Fibroblast of skin of abdomen (primary cell): ENCODE results near the gene ZP3.
"Not testable (repeated sequence)": the region's sequence is repeated elsewhere in the genome, so short reads cannot be mapped to it uniquely, and the experiment has no call there.

ENCODE experiments used
- DNase-seq: peaks from one replicate; pipeline ENCODE4 v3.0.0-alpha.2; 2013

Gene ZP3

GRCh38 chr7:76405738-76406137 is 19.0 kb upstream of the ZP3 start:
- no peak for DNase-seq

GRCh38 chr7:76407718-76408117 is 17.0 kb upstream of the ZP3 start:
- no peak for DNase-seq

GRCh38 chr7:76408121-76408560 is 16.6 kb upstream of the ZP3 start:
- no peak for DNase-seq

- no peak for DNase-seq
Observed at GRCh38 chr7:76409537-76409936, 15.2 kb upstream of the ZP3 start, which contains the start of gene SSC4D. TSS of gene SSC4D (minus strand) at chr7:76409697. CDS start at chr7:76404439, 5,258 bp downstream.

GRCh38 chr7:76411626-76412025 is 13.1 kb upstream of the ZP3 start:
- DNase-seq: no peak

- no peak for DNase-seq
Observed at GRCh38 chr7:76412249-76412648, 12.5 kb upstream of the ZP3 start.

- DNase-seq: not testable (repeated sequence)
Observed at GRCh38 chr7:76417654-76418310, 7.0 kb upstream of the ZP3 start.

- peak; percentile 96 for DNase-seq
Observed at GRCh38 chr7:76421097-76421496, 3.7 kb upstream of the ZP3 start.

- DNase-seq: peak; percentile 13
Observed at GRCh38 chr7:76423666-76424412, 911 bp upstream of the ZP3 start.

- DNase-seq: no peak
Observed at GRCh38 chr7:76425156-76425555, 406 bp downstream of the ZP3 start.

- DNase-seq: not testable (repeated sequence)
Observed at GRCh38 chr7:76425558-76425957, 808 bp downstream of the ZP3 start.

GRCh38 chr7:76426246-76426645 is 1.5 kb downstream of the ZP3 start:
- DNase-seq: no peak

- no peak for DNase-seq
Observed at GRCh38 chr7:76427635-76428034, 2.9 kb downstream of the ZP3 start.

GRCh38 chr7:76428149-76428823 is 3.5 kb downstream of the ZP3 start:
- DNase-seq: no peak

- DNase-seq: peak; percentile 48
Observed at GRCh38 chr7:76428868-76429805, 4.4 kb downstream of the ZP3 start.

- DNase-seq: no peak
Observed at GRCh38 chr7:76430211-76430610, 5.5 kb downstream of the ZP3 start.

GRCh38 chr7:76430836-76431235 is 6.1 kb downstream of the ZP3 start:
- DNase-seq: no peak

- DNase-seq: peak; percentile 65
Observed at GRCh38 chr7:76437873-76438272, 13.1 kb downstream of the ZP3 start.

- not testable (repeated sequence) for DNase-seq
Observed at GRCh38 chr7:76439120-76439888, 14.6 kb downstream of the ZP3 start.

- not testable (repeated sequence) for DNase-seq
Observed at GRCh38 chr7:76440404-76440803, 15.7 kb downstream of the ZP3 start.

- not testable (repeated sequence) for DNase-seq
Observed at GRCh38 chr7:76441792-76442191, 17.0 kb downstream of the ZP3 start.
